K562 (cell line): ENCODE measurements around the gene LY6G6C. TPM values are rescaled to one million over a fixed set of nuclear protein-coding genes. Genes with fewer than 3 reads are reported as not detected.

Experiments used
- ARHGAP35 ChIP-seq: fragments of 450-650 bp; IDR thresholded peaks from 2 replicates; pipeline ENCODE4 v1.6.1; 2018; ENCODE audit not compliant: partially characterized antibody
- ARID1B ChIP-seq: fragments of 450-650 bp; IDR thresholded peaks from 2 replicates; pipeline ENCODE4 v1.6.1; 2016; ENCODE audit warnings: antibody characterized with exemption, mild to moderate bottlenecking, inconsistent platforms
- BRF2 ChIP-seq: IDR thresholded peaks from 3 replicates; pipeline ENCODE4 v1.6.1; 2011; ENCODE audit warnings: borderline replicate concordance, mild to moderate bottlenecking; ENCODE audit not compliant: insufficient read length, insufficient read depth
- CBFA2T2 ChIP-seq: fragments of 450-650 bp; conservative IDR thresholded peaks from 2 replicates; pipeline ENCODE4 v1.6.1; 2017; ENCODE audit warnings: mild to moderate bottlenecking
- CBFA2T3 ChIP-seq: fragments of 450-650 bp; IDR thresholded peaks from 2 replicates; pipeline ENCODE4 v1.6.1; 2017
- EP300 ChIP-seq: IDR thresholded peaks from 2 replicates; pipeline ENCODE4 v1.6.1; 2012; ENCODE audit warnings: low read length, improper control_type of control experiment
- ETV5 ChIP-seq: sonication (generic); formaldehyde crosslinking; IDR thresholded peaks from 2 replicates; pipeline ENCODE4 v1.4.0; 2020; ENCODE audit warnings: low read depth, mild to moderate bottlenecking, missing genetic modification reagents
- ID3 ChIP-seq, 2 experiments: fragments of 250-450 bp in 1 of 2; fragments of 450-650 bp in 1 of 2; sonication (Bioruptor Pico) in 1 of 2; IDR thresholded peaks; 2 replicates each; pipeline versions ENCODE4 v1.6.1 to v1.8.0; 2016 to 2021; ENCODE audit warnings: mild to moderate bottlenecking in 2 of 2, moderate library complexity in 2 of 2, missing compliant biosample characterization in 1 of 2, missing genetic modification characterization in 1 of 2
- KAT8 ChIP-seq: fragments of 450-650 bp; IDR thresholded peaks from 2 replicates; pipeline ENCODE4 v1.6.1; 2016; ENCODE audit warnings: low read depth, mild to moderate bottlenecking
- L3MBTL2 ChIP-seq: fragments of 450-650 bp; IDR thresholded peaks from 2 replicates; pipeline ENCODE4 v1.6.1; 2016; ENCODE audit warnings: mild to moderate bottlenecking, moderate library complexity
- MEF2D ChIP-seq: conservative IDR thresholded peaks from 2 replicates; pipeline ENCODE4 v1.6.1; 2016; ENCODE audit warnings: low read depth, missing genetic modification characterization, missing compliant biosample characterization
- MTA3 ChIP-seq: fragments of 450-650 bp; formaldehyde crosslinking; IDR thresholded peaks from 2 replicates; pipeline ENCODE4 v1.6.1; 2017; ENCODE audit warnings: mild to moderate bottlenecking, borderline replicate concordance
- NR4A1 ChIP-seq, 2 experiments: fragments of 250-450 bp in 1 of 2; fragments of 450-650 bp in 1 of 2; sonication (Bioruptor Pico) in 1 of 2; IDR thresholded peaks; 2 replicates each; pipeline versions ENCODE4 v1.4.0 to v1.6.1; 2016 to 2020; ENCODE audit warnings: mild to moderate bottlenecking in 2 of 2, missing compliant biosample characterization in 1 of 2, missing genetic modification characterization in 1 of 2, moderate library complexity in 1 of 2
- POLR2H ChIP-seq: IDR thresholded peaks from 2 replicates; pipeline ENCODE4 v1.6.1; 2016; ENCODE audit warnings: missing genetic modification characterization, low read depth, mild to moderate bottlenecking, control low read depth, missing compliant biosample characterization, moderate library complexity
- SP2 ChIP-seq: IDR thresholded peaks from 2 replicates; pipeline ENCODE4 v1.6.1; 2011; ENCODE audit warnings: mild to moderate bottlenecking, low read depth, low read length, moderate library complexity; ENCODE audit not compliant: poor library complexity, severe bottlenecking; ENCODE audit errors: extremely low read depth
- SRF ChIP-seq, 2 experiments: fragments of 250-450, 450-650 bp in 1 of 2; sonication (Bioruptor Pico) in 1 of 2; sonication (generic) in 1 of 2; formaldehyde crosslinking; IDR thresholded peaks; 2 replicates each; pipeline versions ENCODE4 v1.5.0 to v1.5.1; 2020 to 2022; ENCODE audit warnings: mild to moderate bottlenecking in 1 of 2, missing genetic modification reagents in 1 of 2
- TCF15 ChIP-seq: fragments of 250-450 bp; sonication (Bioruptor Pico); IDR thresholded peaks from 2 replicates; pipeline ENCODE4 v1.8.0; 2022; ENCODE audit warnings: moderate library complexity, mild to moderate bottlenecking, inconsistent platforms
- TCF3 ChIP-seq: sonication (generic); formaldehyde crosslinking; IDR thresholded peaks from 2 replicates; pipeline ENCODE4 v1.4.0; 2020; ENCODE audit warnings: mild to moderate bottlenecking, missing genetic modification reagents
- ZFX ChIP-seq: sonication (generic); formaldehyde crosslinking; IDR thresholded peaks from 2 replicates; pipeline ENCODE4 v1.8.0; 2022; ENCODE audit warnings: mild to moderate bottlenecking, missing genetic modification reagents, moderate library complexity
- ZNF263 ChIP-seq: sonication (generic); formaldehyde crosslinking; IDR thresholded peaks from 2 replicates; pipeline ENCODE4 v1.8.0; 2022; ENCODE audit warnings: mild to moderate bottlenecking, missing genetic modification reagents, borderline replicate concordance
- ZNF583 ChIP-seq: fragments of 250-450 bp; sonication (Bioruptor Pico); IDR thresholded peaks from 2 replicates; pipeline ENCODE4 v1.4.0; 2020
- ZNF592 ChIP-seq: fragments of 450-650 bp; IDR thresholded peaks from 2 replicates; pipeline ENCODE4 v1.6.1; 2017; ENCODE audit warnings: antibody characterized with exemption, mild to moderate bottlenecking
- polyA plus RNA-seq, 8 experiments: library from polyadenylated mRNA; depleted of rRNA in 4 of 8; stranded (reverse) in 5 of 8; unstranded in 3 of 8; fragments of >200 nt; fragmentation: Nextera tagmentation in 2 of 8; fragmentation: Illumina TruSeq in 1 of 8; extraction: Ambion mirVana in 2 of 8; extraction: Trizol in 1 of 8; gene quantifications; 2 replicates each; pipeline versions ENCODE4 v1.2.1 to v1.2.3, GENCODE V29; 2011 to 2014; ENCODE audit warnings: inconsistent platforms in 1 of 8, missing spikeins in 1 of 8
- total RNA-seq, 7 experiments: library from RNA; depleted of rRNA in 6 of 7; stranded (reverse); fragments of >200 nt in 6 of 7; fragmentation: Illumina TruSeq in 2 of 7; extraction: Trizol in 2 of 7; gene quantifications; 2 replicates each; pipeline versions ENCODE4 v1.2.1 to v1.2.3, GENCODE V29; 2011 to 2021; ENCODE audit warnings: low replicate concordance in 1 of 7

Gene LY6G6C
- total and polyA plus RNA-seq, 9 of the 15 experiments (the other 6 are each of a cell fraction or from before 2014, with no cell fraction given) = 0.06 to 0.20 TPM; not detected in 7

GRCh38 chr6:31706599-31706998 is 14.9 kb downstream of the LY6G6C start, which contains the start of gene LY6G6F (continued):
- TF ChIP-seq NR4A1 (CRISPR knock-in tag; IDR thresholded peaks at IDR 0.05) (0 out of 2 replicates have a peak, but pooled peaks have one; percentile 14), NR4A1 (tag; IDR thresholded peaks at IDR 0.05) (0 out of 2 replicates have a peak, but pooled peaks have one; percentile 34), TCF15 (CRISPR knock-in tag) (no peak), EP300 (peak; percentile 26; the same call in 1 of the 2 replicates), POLR2H (tag) (no peak), ETV5 (CRISPR knock-in tag) (0 out of 2 replicates have a peak, but pooled peaks have one; percentile 31), BRF2 (no peak), KAT8 (0 out of 2 replicates have a peak, but pooled peaks have one; percentile 7), SP2 (no peak), ARHGAP35 (no peak), ZNF263 (CRISPR knock-in tag) (0 out of 2 replicates have a peak, but pooled peaks have one; percentile 21), CBFA2T3 (peak; percentile 73), MTA3 (no peak), ID3 (CRISPR knock-in tag; IDR thresholded peaks at IDR 0.05) (no peak), ID3 (tag; IDR thresholded peaks at IDR 0.05) (peak; percentile 94), TCF3 (CRISPR knock-in tag) (peak; percentile 63), L3MBTL2 (peak; percentile 33; the same call in 1 of the 2 replicates), CBFA2T2 (peak; percentile 56), MEF2D (tag) (0 out of 2 replicates have a peak, but pooled peaks have one; percentile 24), ZNF583 (CRISPR knock-in tag) (peak; percentile 10; the same call in 1 of the 2 replicates), ARID1B (peak; percentile 47), SRF (CRISPR knock-in tag; IDR thresholded peaks at IDR 0.05) (peak in 1 of 2 experiments; percentile 83; a peak in 1 of 4 replicates), ZNF592 (peak; percentile 44; the same call in 1 of the 2 replicates), ZFX (0 out of 2 replicates have a peak, but pooled peaks have one; percentile 12)
